ENCODE results near the gene GM2A.
"Not testable (repeated sequence)": the region's sequence is repeated elsewhere in the genome, so short reads cannot be mapped to it uniquely, and the experiment has no call there.

The GM2A gene

DNA sequence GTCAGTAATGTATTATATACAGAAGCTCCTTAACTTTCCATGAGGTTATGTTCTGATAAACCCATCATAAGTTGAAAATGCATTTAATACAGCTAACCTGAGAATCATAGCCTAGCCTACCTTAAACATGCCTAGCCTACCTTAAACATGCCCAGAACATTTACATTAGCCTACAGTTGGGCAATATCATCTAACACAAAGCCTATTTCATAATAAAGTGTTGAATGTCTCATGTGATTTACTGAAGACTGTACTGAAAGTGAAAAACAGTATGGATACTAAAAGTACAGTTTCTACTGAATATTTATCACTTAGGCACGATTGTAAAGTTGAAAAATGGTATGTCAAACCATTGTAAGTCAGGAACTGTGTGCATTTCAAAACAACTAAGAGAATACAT, 1.6 kb downstream of the GM2A start:
- no peak for DNase-seq (ENCODE audit: low spot score)

DNA sequence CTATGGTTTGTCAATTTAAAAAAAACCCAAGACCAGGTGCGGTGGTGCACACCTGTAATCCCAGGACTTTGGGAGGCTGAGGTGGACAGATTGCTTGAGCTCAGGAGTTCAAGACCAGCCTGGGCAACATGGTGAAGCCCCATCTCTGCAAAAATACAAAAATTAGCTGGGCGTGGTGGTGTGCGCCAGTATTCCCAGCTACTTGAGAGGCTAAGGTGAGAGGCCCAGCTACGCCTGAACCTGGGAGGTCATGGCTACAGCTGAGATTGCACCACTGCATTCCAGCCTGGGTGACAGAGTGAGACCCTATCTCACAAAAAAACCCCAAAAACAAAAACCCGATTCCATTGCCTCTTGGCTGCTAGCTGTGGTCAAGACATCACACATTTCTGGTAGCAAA, 2.0 kb downstream of the GM2A start:
- DNase-seq (ENCODE audit: low spot score) = not testable (repeated sequence)

DNA sequence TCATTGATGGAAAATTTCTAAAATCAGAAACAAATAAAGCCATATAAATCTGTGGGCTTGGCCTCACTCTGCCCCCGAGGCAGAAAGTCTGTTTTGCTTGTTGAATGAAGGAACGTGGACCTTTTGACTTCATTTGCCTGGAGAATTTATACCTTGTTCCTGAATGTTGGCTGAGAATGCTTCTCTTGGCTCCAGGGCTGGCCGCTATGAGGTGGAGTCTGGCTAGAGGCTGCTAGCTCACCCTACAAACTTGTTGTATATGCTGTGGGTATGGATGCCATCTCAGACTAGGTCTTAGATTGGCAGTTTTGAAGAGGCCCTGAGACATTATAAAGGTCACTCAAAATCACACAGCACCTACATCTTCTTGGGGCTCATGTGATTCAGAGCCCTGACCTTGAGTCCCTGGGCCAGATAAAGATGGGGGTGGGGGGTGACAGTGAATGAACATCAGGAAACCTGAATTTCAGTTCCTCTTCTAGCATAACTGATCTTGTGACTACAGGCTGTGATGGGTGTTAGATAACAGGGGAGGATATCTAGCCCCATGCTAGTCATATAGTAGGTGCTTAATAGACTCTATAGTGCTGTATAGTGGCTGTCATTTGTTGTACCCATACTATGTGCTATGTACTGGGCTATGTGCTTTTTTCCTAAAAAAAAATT, 2.8 kb downstream of the GM2A start:
- no peak for DNase-seq (ENCODE audit: low spot score)

DNA sequence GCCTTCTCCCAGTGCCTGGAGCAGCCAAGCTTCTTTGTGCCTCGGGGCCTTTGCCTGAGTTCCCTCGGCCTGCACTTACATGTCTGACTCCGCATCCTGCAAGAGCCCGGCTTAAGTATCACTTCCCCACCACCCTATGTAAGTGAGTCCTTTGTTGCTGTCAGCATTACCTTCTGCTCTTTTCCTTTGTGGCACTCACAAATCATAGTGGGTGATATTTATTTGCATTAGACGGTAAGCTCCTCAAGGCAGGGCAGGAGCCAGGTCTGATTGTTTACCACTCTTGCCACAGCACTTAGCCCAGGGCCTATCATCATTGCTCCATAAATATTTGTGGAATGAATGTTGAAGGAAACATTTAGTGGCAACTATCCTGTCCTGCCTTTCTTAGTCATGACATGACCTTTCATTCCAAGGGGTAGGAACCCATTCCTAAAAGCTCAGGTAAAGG, 4.8 kb downstream of the GM2A start:
- DNase-seq (ENCODE audit: low spot score) = no peak

DNA sequence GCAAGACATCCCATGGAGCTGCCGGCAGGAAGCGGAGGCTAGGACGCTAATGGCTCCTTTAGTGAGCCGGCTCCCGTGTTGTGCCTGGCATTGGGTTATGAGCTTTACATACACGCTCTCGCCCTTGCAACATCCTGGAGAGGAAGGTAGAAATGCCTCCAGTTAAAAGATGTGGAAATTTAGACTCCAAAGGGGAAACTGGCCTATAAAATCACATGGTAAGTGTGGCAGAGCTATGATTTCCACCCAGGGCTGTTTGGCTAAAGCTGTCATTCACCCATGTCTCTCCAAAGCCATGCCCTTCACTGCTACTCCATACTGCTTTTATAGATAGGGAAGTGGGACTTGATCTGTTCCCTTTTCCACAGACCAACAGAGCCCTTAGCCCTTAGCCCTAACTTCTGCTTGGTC, 5.2 kb downstream of the GM2A start:
- no peak for DNase-seq (ENCODE audit: low spot score)

DNA sequence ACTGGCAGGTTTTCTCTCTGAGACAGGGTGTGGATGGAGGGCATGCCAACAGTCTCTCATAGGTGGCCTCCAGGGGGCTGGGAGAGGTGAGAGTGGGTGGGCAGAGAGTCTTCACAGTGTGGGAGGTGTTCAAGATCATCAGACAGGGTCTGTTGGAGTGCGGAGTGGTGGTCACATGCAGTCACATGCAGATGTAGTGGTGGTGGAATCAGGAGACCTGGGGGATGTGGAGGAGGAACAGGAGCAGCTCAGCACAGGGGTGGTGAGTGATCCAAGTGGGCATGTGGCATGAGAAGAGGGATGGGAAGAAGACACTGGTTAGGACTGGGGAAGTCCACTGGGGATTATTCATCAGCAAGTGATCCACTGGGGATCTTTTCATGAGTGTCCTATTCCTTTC, 5.8 kb downstream of the GM2A start:
- no peak for DNase-seq (ENCODE audit: low spot score)

DNA sequence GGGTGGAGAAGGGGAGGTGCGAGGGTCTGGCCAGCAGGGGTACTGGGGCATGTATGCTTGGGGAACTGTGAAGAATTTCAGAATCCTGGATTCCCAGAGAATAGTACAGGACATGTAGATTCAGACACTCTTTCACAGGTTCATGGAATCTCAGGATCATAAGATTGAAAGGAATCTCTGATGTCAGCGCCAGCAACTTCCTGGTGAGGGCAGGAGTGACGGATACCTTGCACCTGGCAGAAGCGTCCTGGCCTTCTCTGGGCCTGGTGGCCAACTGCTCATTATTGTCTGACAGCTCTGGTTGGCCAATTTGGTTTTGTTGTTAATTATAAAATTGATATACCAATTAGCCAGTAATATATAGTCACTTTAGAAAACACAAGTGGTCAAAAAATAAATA, 6.9 kb downstream of the GM2A start:
- no peak for DNase-seq (ENCODE audit: low spot score)

DNA sequence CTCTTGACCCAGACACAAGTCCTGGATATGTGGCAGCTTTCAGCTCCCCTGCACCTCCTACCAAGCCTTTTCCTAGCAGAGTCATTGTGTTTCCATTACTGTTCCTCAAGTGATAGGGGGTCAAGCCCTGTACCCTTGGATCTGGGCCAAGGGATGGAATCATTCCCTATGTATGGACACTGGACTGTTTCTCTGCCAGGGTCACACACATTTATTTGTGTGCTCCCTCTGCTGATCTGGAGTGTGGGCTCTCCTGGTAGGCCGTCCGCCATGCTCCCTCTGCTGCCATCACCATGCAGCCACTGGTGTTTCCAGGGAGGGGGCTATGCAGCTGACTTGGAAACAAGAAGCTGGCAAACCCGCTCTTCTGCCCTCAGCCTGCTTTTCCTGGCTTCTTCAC, 9.5 kb downstream of the GM2A start:
- DNase-seq (ENCODE audit: low spot score) = no peak

DNA sequence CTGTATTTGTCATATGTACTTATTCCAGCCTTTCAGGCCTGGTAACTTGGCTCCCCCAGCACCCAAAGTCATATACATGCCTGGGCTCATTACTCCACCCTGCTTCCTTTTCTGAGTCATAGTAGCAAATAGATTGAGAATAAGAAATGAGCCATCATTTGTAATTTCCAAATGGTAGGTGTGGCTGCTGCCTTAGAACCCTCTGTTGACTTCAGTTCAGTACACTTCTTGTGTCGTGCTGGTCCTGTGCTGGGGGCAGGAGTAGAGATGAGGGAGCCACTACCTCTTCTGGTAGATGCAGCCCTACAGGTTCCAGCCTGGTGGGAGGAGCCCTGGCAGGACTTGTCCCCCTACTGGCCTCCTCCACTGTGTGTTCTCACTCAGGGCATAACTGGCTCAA, 11.1 kb downstream of the GM2A start:
- DNase-seq (ENCODE audit: low spot score) = peak; percentile 32

DNA sequence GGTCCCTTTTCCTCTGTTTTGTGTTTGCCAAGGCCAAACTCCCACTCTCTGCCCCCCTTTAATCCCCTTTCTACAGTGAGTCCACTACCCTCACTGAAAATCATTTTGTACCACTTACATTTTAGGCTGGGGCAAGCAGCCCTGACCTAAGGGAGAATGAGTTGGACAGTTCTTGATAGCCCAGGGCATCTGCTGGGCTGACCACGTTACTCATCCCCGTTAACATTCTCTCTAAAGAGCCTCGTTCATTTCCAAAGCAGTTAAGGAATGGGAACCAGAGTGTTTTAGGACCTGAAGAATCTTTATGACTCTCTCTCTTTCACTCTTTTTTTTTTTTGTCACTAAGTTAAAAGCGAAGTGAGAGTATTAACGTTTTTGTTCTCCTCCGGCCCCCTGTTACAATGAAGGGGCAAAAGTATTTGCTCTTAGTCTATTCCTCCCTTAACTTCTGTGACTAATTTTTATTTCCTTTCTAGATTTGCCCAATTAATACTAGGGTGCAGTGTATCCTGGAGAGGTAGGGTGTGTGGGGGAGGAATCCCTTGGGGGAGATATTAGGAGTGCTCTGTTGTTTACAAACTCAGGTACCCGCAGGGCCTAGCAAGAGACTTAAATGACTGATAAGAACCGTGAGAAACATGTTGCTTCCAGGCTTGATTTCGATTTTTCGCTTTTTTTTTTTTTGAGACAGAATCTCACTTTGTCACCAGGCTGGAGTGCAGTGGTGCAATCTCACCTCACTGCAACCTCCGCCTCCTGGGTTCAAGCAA, 14.7 kb downstream of the GM2A start:
- DNase-seq (ENCODE audit: low spot score) = no peak

DNA sequence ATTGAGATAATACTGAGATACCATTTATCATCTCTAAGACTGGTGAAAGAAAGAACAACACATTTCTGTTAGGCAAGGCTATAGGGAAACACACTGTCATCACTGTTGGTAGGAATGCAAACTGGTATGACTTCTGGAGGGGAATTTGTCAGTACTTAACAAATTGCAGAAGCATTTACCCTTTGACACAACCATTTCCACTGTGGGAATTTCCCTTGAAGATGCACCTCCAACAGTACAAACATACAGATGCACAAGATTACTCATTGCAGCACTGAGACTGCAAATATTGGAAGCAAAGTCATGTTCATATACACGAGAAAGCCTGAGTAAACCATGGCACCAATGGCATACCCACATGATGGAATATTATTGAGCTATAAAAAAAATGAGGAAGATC, 17.6 kb downstream of the GM2A start:
- DNase-seq (ENCODE audit: low spot score) = no peak

DNA sequence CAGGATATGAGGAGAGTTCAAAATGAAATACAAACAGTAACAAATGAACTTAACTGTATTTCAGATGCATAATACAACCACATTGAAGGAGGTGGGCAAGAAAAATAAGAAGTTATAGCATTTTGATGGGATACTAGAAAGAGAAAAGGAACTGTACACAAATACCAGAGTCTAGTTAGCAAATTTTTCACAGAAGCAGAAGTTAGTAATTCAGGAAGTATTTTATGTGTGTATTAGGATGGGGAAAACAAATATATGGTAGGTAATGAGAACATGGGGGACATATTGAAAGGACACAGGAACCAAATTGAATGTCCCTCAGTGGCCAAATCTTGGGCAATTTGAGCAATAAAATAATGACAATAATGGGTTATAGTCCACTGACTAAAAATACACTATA, 18.4 kb downstream of the GM2A start:
- DNase-seq (ENCODE audit: low spot score) = no peak

DNA sequence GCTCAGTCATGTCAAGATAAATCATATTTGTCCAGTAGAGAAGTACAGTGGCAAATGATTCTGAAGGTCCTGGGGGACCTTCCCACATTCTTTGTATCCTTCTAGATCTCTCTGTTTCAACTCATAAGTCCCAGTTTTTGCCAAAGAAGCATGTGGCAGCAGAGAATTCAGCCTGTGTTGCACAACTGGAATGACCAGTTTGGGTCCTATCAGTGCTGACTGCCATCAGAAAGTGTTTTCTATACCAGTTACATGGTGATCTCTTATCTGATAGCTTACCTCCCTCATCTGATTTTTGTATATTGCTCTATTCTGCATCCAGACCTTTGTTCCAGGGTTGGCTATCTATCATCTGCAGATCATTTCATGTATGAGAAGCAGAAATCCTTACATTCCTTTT, 21.7 kb downstream of the GM2A start:
- no peak for DNase-seq (ENCODE audit: low spot score)

DNA sequence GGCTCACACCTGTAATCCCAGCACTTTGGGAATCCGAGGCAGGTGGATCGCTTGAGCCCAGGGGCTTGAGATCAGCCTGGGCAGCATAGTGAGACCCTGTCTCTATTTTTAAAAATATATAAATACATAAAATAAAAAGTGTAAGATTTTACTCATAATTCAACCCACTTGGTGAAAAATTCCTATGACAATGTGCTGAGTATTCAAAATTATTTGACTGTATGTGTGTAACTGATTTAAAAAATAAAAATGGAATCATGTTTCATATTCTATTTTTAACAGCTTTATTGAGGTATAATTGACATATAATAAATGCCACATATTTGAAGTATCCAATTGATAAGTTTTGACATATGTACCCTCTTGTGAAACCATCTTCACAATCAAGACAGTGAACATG, 22.8 kb downstream of the GM2A start:
- no peak for DNase-seq (ENCODE audit: low spot score)

DNA sequence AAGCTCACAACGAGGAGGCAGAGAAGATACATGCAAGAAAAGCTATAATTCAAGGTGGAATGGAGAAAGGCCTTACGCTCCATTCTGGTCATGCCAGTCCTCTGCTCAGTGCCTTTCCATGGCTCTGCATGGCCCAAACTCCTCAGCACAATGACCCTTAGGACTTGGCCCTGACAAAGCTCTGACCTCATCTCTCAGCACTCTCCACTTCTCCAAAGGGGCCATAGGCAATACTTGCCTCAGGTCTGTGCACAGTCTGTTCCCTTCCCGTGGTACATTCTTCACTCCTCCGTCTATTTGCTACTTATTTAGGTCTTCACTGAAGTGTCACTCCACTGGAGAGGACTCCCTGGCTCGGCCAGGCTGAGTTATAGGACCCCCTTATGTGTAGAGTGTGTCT, 25.9 kb downstream of the GM2A start:
- DNase-seq (ENCODE audit: low spot score) = no peak

DNA sequence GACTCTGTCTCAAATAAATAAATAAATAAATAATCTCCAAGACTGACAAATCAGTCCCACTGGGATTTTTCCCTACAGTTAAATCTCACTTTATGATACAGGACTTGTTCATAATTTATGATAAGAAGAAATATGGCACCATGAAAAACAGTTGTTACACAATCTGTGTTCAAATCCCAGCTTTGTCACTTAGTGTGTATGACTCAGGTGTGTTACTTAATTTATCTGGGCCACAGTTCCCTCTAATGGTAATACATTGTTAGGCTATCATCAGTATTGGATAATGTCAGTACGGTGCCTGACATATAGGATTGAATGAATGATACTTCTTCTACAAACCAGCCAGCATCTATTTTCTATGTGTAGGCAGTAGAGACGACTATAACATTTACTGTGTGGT, 27.5 kb downstream of the GM2A start:
- DNase-seq (ENCODE audit: low spot score) = no peak

DNA sequence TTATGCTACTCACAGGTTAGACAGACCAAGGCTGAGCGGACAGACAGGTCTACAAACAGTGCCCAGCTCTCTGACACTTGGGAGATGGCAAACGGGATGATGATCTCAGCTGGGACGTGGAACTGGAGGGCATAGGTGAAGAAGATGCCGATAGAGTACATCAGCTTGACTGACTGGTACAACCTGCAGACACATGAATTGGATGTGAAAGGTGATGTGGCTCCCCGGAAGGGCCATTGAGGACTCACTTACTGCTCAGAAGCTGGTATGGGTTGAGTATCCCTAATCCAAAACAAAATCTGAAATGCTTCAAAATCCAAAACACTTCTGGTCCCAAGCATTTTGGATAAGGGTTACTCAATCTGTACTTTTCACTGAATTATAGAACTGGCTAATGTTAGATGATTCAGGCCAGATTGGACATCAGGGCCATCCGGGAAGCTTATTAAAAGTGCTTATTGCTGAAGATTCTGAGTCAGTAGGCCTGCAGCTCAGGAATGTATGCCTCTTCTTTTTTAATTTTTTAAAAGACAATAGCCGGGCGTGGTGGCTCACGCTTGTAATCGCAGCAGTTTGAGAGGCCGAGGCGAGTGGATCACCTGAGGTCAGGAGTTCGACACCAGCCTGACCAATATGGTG, 28.1 kb downstream of the GM2A start:
- DNase-seq (ENCODE audit: low spot score) = no peak

DNA sequence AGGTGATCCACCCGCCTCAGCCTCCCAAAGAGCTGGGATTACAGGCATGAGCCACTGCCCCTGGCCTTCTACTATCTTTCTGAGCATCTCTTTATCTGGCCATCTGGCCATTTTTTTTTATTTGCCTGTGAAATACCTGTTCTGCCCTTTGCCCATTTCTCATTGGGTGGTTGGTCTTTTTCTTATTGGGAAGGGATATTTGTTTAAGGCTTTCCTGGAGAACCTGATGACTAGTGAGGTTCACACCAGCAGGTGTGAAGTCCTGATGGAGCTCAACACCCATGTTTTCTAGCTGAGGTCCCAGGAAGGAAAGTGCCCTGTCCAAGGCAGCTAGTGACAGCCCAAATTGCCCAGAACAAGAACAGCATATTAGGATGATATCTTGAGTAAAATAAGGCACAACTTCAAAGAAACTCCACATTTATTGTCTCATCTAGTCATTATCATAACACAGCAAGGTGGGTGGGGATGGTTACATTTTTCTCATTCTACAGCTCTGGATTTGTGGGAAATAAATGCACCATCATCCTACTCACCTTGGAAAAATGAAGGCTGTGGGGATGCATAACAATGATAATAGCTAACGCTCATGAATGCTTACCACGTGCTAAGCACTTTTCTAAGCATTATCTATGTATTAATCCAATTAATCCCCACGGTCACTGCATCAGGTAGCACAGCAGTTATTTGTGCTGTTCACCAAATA, 30.3 kb downstream of the GM2A start:
- no peak for DNase-seq (ENCODE audit: low spot score)

DNA sequence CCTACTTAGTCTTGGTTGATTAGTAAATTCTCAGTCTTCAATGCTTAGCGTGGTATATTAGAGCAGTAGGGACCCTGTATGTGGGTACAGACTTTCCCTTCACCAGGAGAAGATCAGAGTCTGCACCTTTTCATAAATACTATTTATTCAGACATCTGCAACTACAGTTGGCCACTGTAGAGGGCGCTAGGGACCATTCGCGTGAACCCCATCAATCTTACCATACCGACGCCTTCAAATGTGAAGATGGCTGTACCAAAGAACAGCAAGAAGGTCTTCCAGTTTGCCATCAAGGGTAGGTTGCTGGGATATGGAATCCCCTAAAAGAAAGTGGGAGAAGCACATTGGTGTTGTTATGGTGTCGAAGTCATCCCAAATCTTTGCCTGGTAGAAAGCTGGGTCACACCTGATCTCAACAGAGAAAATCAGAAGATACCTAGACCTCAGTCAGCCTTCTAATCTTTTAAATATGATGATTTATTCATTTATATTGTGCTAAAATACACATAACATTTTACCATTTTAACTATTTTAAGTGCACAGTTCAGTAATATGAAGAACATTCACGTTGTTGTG, 31.5 kb downstream of the GM2A start:
- peak; percentile 35 for DNase-seq (ENCODE audit: low spot score)

DNA sequence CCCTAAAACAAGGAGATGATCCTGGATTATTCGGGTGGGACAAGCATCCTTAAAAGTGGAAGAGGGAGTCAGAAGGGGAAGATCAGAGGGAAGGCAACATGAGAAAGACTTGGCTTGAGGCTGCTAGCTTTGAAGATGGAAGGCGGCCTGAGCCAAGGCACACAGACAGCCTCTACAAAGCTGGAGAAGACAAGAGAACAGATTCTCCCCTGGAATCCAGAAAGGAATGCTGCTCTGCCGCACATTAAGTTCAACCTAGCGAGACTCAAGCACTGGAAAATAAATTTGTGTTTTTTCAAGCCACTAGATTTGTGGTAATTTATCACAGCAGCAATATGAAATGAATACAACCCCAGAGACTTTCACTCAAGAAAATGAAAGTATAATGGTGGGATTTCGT, 32.7 kb downstream of the GM2A start:
- no peak for DNase-seq (ENCODE audit: low spot score)

DNA sequence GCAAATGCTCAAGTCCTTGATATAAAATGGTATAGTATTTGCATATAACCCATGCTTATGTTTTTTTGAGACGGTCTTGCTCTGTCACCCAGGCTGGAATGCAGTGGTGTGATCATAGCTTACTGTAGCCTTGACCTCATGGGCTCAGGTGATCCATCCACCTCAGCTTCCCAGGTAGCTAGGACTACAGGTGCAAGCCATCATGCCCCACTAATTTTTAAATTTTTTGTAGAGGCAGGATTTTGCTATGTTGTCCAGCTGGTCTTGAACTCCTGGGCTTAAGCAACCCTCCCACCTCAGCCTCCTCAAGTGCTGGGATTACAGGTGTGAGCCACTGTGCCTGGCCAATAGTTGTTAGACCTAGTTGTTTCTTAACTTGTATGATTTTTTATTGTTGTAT, 33.3 kb downstream of the GM2A start:
- DNase-seq (ENCODE audit: low spot score) = no peak

DNA sequence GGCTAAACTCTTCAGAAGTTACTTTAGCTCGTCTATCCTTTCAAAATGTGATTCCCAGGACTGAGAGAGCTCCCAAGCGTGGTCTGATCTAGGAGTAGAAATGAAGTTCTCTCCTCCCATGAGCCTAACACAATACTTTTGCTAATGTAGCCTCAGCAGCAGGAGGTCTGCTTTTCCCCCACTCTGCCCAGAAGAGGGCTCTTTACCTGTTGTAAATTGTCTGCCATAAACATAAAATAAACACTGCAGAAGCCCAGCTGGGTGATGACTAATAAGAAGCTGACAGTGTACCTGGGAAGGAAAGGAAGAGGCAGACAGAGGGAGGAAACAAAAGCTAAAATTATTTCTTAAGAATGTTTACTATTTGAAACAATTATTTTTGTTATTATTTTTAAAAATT, 35.2 kb downstream of the GM2A start:
- DNase-seq (ENCODE audit: low spot score) = peak; percentile 42
